ENCODE data around the gene FZD4.
A peak's percentile ranks its signal among the peaks of the same experiment; 100 is the strongest.
"Not testable (repeated sequence)": the region's sequence is repeated elsewhere in the genome, so short reads cannot be mapped to it uniquely, and the experiment has no call there.

Gene FZD4

GRCh38 chr11:86955361-86956120 is at the start of gene FZD4:
Gene FZD4, minus strand, starts transcription at chr11:86955395. Its CDS starts 310 bp downstream, at chr11:86955085.
- peak; percentile 62 for DNase-seq

GRCh38 chr11:87004281-87004680 is 49.1 kb upstream of the FZD4 start:
- DNase-seq = not testable (repeated sequence)

GRCh38 chr11:87002918-87003317 is 47.7 kb upstream of the FZD4 start:
- no peak for DNase-seq

- no peak for DNase-seq
Measured at GRCh38 chr11:86999859-87000753, 44.9 kb upstream of the FZD4 start.

- no peak for DNase-seq
Measured at GRCh38 chr11:86999388-86999787, 44.2 kb upstream of the FZD4 start.

- no peak for DNase-seq
Measured at GRCh38 chr11:86996953-86997570, 41.9 kb upstream of the FZD4 start.

- DNase-seq = no peak
Measured at GRCh38 chr11:86993031-86993430, 37.8 kb upstream of the FZD4 start.

- DNase-seq = not testable (repeated sequence)
Measured at GRCh38 chr11:86992340-86992739, 37.1 kb upstream of the FZD4 start.

- no peak for DNase-seq
Measured at GRCh38 chr11:86991341-86991740, 36.1 kb upstream of the FZD4 start.

- DNase-seq = no peak
Measured at GRCh38 chr11:86990515-86990914, 35.3 kb upstream of the FZD4 start.

GRCh38 chr11:86990031-86990430 is 34.8 kb upstream of the FZD4 start:
- DNase-seq = no peak

GRCh38 chr11:86988351-86988881 is 33.2 kb upstream of the FZD4 start:
- no peak for DNase-seq

- no peak for DNase-seq
Measured at GRCh38 chr11:86987679-86988078, 32.5 kb upstream of the FZD4 start.

GRCh38 chr11:86984701-86985100 is 29.5 kb upstream of the FZD4 start:
- DNase-seq = no peak

- no peak for DNase-seq
Measured at GRCh38 chr11:86983021-86983488, 27.9 kb upstream of the FZD4 start.

- DNase-seq = no peak
Measured at GRCh38 chr11:86981777-86982540, 26.8 kb upstream of the FZD4 start.

GRCh38 chr11:86980086-86980796 is 25.0 kb upstream of the FZD4 start:
- no peak for DNase-seq

- peak; percentile 2 for DNase-seq
Measured at GRCh38 chr11:86978756-86979608, 23.8 kb upstream of the FZD4 start.

GRCh38 chr11:86978247-86978646 is 23.1 kb upstream of the FZD4 start:
- DNase-seq = no peak

GRCh38 chr11:86977441-86978050 is 22.4 kb upstream of the FZD4 start:
- DNase-seq = no peak

Data from NCI-H2171 treated with DMSO at 0.1 percent for 48 hours (cell line).